Duodenal mucosa (tissue), 2 donors: ENCODE measurements around the gene LRP1.

ENCODE experiments used
- H3K27ac ChIP-seq: one replicate; pipeline ENCODE4 v1.7.0; 2013; ENCODE audit warnings: low read depth, low read length
- H3K27me3 ChIP-seq, 2 donors: one replicate each; pipeline ENCODE4 v1.7.0; 2013; ENCODE audit warnings: low read length in 2 of 2, control low read depth in 1 of 2; ENCODE audit not compliant: insufficient read depth in 2 of 2, control insufficient read depth in 1 of 2
- H3K36me3 ChIP-seq, 2 donors: one replicate each; pipeline ENCODE4 v1.7.0; 2013; ENCODE audit warnings: low read length in 2 of 2, control low read depth in 1 of 2; ENCODE audit not compliant: insufficient read depth in 2 of 2, control insufficient read depth in 1 of 2
- H3K4me1 ChIP-seq, 2 donors: one replicate each; pipeline ENCODE4 v1.7.0; 2013; ENCODE audit warnings: low read length in 2 of 2, control low read depth in 1 of 2; ENCODE audit not compliant: insufficient read depth in 2 of 2, control insufficient read depth in 1 of 2
- H3K4me3 ChIP-seq, 2 donors: one replicate each; pipeline ENCODE4 v1.7.0; 2013; ENCODE audit warnings: low read length in 2 of 2, low read depth in 1 of 2
- H3K9ac ChIP-seq, 2 donors: one replicate each; pipeline ENCODE4 v1.7.0; 2013; ENCODE audit warnings: low read length in 2 of 2, low read depth in 1 of 2
- H3K9me3 ChIP-seq, 2 donors: one replicate each; pipeline ENCODE4 v1.7.0; 2013; ENCODE audit warnings: low read length in 2 of 2, control low read depth in 1 of 2; ENCODE audit not compliant: control insufficient read depth in 1 of 2

LRP1 gene

GRCh38 chr12:57173089-57173488 lies 44.8 kb downstream of the LRP1 start:
- no peak overlapping the region for H3K27ac ChIP-seq
- no peaks in the 10 kb centered on the region for H3K4me1 ChIP-seq
- no peaks in the 10 kb centered on the region for H3K27me3 ChIP-seq
- H3K36me3 ChIP-seq: peaks cover 37 to 78% of the 10 kb centered on the region in 2 donors
- no peak overlapping the region for H3K9ac ChIP-seq
- no peaks in the 10 kb centered on the region for H3K9me3 ChIP-seq
- no peak overlapping the region for H3K4me3 ChIP-seq

GRCh38 chr12:57173683-57174082 lies 45.4 kb downstream of the LRP1 start:
- H3K9ac ChIP-seq: no peak overlapping the region
- no peaks in the 10 kb centered on the region for H3K4me1 ChIP-seq
- peaks cover 35 to 78% of the 10 kb centered on the region in 2 donors for H3K36me3 ChIP-seq
- H3K4me3 ChIP-seq: no peak overlapping the region
- H3K9me3 ChIP-seq: no peaks in the 10 kb centered on the region
- no peaks in the 10 kb centered on the region for H3K27me3 ChIP-seq
- H3K27ac ChIP-seq: no peak overlapping the region

- Histone ChIP-seq H3K9me3 (no peaks in the 10 kb centered on the region), H3K36me3 (peaks cover 44 to 78% of the 10 kb centered on the region in 2 donors), H3K27ac (no peak overlapping the region), H3K4me1 (no peaks in the 10 kb centered on the region), H3K27me3 (no peaks in the 10 kb centered on the region), H3K9ac (no peak overlapping the region), H3K4me3 (no peak overlapping the region)
Measured at GRCh38 chr12:57175428-57176138, 47.3 kb downstream of the LRP1 start.

- no peaks in the 10 kb centered on the region for H3K27me3 ChIP-seq
- no peak overlapping the region for H3K4me3 ChIP-seq
- no peaks in the 10 kb centered on the region for H3K4me1 ChIP-seq
- H3K27ac ChIP-seq: no peak overlapping the region
- no peak overlapping the region for H3K9ac ChIP-seq
- H3K36me3 ChIP-seq: peaks cover 45 to 84% of the 10 kb centered on the region in 2 donors
- no peaks in the 10 kb centered on the region for H3K9me3 ChIP-seq
Measured at GRCh38 chr12:57176139-57176477, 47.8 kb downstream of the LRP1 start.

- H3K27me3 ChIP-seq: no peaks in the 10 kb centered on the region
- no peak overlapping the region for H3K27ac ChIP-seq
- peaks cover 45 to 91% of the 10 kb centered on the region in 2 donors for H3K36me3 ChIP-seq
- H3K9me3 ChIP-seq: no peaks in the 10 kb centered on the region
- H3K4me3 ChIP-seq: no peak overlapping the region
- H3K4me1 ChIP-seq: no peaks in the 10 kb centered on the region
- no peak overlapping the region for H3K9ac ChIP-seq
Measured at GRCh38 chr12:57176846-57177245, 48.6 kb downstream of the LRP1 start.

GRCh38 chr12:57177354-57177753 lies 49.1 kb downstream of the LRP1 start:
- no peak overlapping the region for H3K4me3 ChIP-seq
- no peak overlapping the region for H3K27ac ChIP-seq
- H3K9me3 ChIP-seq: no peaks in the 10 kb centered on the region

GRCh38 chr12:57178213-57178612 lies 49.9 kb downstream of the LRP1 start:
- Histone ChIP-seq H3K9me3 (no peaks in the 10 kb centered on the region), H3K4me1 (no peaks in the 10 kb centered on the region), H3K4me3 (no peak overlapping the region), H3K36me3 (peaks cover 38 to 84% of the 10 kb centered on the region in 2 donors), H3K27me3 (no peaks in the 10 kb centered on the region), H3K27ac (no peak overlapping the region), H3K9ac (no peak overlapping the region)

More at GRCh38 chr12:57177354-57177753, 49.1 kb downstream of the LRP1 start:
- Histone ChIP-seq H3K9ac (no peak overlapping the region), H3K36me3 (peaks cover 45 to 91% of the 10 kb centered on the region in 2 donors), H3K4me1 (no peaks in the 10 kb centered on the region), H3K27me3 (no peaks in the 10 kb centered on the region)

- no peaks in the 10 kb centered on the region for H3K4me1 ChIP-seq
- no peaks in the 10 kb centered on the region for H3K9me3 ChIP-seq
- no peak overlapping the region for H3K4me3 ChIP-seq
- H3K36me3 ChIP-seq: peaks cover 43 to 86% of the 10 kb centered on the region in 2 donors
- H3K27me3 ChIP-seq: no peaks in the 10 kb centered on the region
- H3K9ac ChIP-seq: no peak overlapping the region
- H3K27ac ChIP-seq: no peak overlapping the region
Measured at GRCh38 chr12:57179331-57180086, 51.2 kb downstream of the LRP1 start.

GRCh38 chr12:57180321-57180989 lies 52.2 kb downstream of the LRP1 start:
- Histone ChIP-seq H3K27me3 (no peaks in the 10 kb centered on the region), H3K36me3 (peaks cover 46 to 86% of the 10 kb centered on the region in 2 donors), H3K9me3 (no peaks in the 10 kb centered on the region), H3K9ac (no peak overlapping the region), H3K4me1 (no peaks in the 10 kb centered on the region), H3K27ac (no peak overlapping the region), H3K4me3 (no peak overlapping the region)

GRCh38 chr12:57181072-57181471 lies 52.8 kb downstream of the LRP1 start:
- H3K4me3 ChIP-seq: no peak overlapping the region
- no peaks in the 10 kb centered on the region for H3K27me3 ChIP-seq
- H3K27ac ChIP-seq: no peak overlapping the region
- no peak overlapping the region for H3K9ac ChIP-seq
- H3K4me1 ChIP-seq: no peaks in the 10 kb centered on the region
- H3K36me3 ChIP-seq: peaks cover 50 to 86% of the 10 kb centered on the region in 2 donors
- H3K9me3 ChIP-seq: no peaks in the 10 kb centered on the region
